Measurements from ENCODE around the gene OSER1.

DNA sequence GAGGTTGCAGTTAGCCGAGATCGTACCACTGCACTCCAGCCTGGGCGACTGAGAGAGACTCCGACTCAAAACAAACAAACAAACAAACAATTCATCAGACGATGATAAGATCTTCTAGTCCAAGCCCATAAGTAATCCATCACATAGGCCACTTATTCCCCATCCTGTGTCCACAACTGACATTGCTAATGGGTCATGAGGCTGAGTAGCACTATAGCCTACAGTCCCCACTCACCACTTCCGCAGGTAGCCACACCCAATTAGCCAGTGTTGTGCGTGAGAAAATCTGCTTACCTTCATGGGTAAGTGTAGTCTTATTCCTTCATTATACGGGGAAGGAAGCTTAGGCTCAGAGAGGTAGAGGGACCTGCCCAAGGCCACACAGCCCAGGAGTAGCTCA lies 36.7 kb downstream of the OSER1 start:
- TF ChIP-seq, protein P1, sequence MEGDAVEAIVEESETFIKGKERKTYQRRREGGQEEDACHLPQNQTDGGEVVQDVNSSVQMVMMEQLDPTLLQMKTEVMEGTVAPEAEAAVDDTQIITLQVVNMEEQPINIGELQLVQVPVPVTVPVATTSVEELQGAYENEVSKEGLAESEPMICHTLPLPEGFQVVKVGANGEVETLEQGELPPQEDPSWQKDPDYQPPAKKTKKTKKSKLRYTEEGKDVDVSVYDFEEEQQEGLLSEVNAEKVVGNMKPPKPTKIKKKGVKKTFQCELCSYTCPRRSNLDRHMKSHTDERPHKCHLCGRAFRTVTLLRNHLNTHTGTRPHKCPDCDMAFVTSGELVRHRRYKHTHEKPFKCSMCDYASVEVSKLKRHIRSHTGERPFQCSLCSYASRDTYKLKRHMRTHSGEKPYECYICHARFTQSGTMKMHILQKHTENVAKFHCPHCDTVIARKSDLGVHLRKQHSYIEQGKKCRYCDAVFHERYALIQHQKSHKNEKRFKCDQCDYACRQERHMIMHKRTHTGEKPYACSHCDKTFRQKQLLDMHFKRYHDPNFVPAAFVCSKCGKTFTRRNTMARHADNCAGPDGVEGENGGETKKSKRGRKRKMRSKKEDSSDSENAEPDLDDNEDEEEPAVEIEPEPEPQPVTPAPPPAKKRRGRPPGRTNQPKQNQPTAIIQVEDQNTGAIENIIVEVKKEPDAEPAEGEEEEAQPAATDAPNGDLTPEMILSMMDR (conservative IDR thresholded peaks at IDR 0.05; ENCODE audit: low read depth, low read length) = no peak
- TF ChIP-seq EZH2 (IDR thresholded peaks at IDR 0.05; ENCODE audit: low read length, unreplicated experiment) (no peak), EZH2phosphoT487 (IDR thresholded peaks at IDR 0.05; ENCODE audit: borderline replicate concordance, low read length) (no peak)
